HL-60 (cell line): ENCODE measurements around the gene RNU1-4.
"Not testable (repeated sequence)": the region's sequence is repeated elsewhere in the genome, so short reads cannot be mapped to it uniquely, and the experiment has no call there.

Experiments used
- DNase-seq, 2 experiments: peaks; one replicate each; pipeline ENCODE4 v3.0.0-alpha.2; 2010 to 2020; ENCODE audit warnings: low read depth in 1 of 2, low spot score in 1 of 2
- H3K27ac ChIP-seq: fragments of 250-450 bp; sonication (Bioruptor Pico); replicated peaks from 2 replicates; pipeline ENCODE4 v1.5.1; 2020; ENCODE audit warnings: mild to moderate bottlenecking, moderate library complexity
- H3K27me3 ChIP-seq: fragments of 250-450 bp; sonication (Bioruptor Pico); 2 replicates; pipeline ENCODE4 v1.5.1; 2021; ENCODE audit warnings: mild to moderate bottlenecking, moderate library complexity; ENCODE audit not compliant: insufficient read depth, poor library complexity, severe bottlenecking
- H3K4me3 ChIP-seq: replicated peaks from 2 replicates; pipeline ENCODE4 v1.5.1; 2011; ENCODE audit warnings: mild to moderate bottlenecking, control low read depth, low read length; ENCODE audit not compliant: insufficient read depth
- CTCF ChIP-seq: IDR thresholded peaks from one replicate; pipeline ENCODE4 v1.5.1; 2011; ENCODE audit warnings: low read length, control low read depth, inconsistent platforms; ENCODE audit not compliant: insufficient read depth
- GABPA ChIP-seq: IDR thresholded peaks from 2 replicates; pipeline ENCODE4 v1.6.1; 2012; ENCODE audit warnings: low read depth
- POLR2AphosphoS5 ChIP-seq: IDR thresholded peaks from 2 replicates; pipeline ENCODE4 v1.6.1; 2012; ENCODE audit warnings: low read depth
- REST ChIP-seq: IDR thresholded peaks from 2 replicates; pipeline ENCODE4 v1.6.1; 2012; ENCODE audit warnings: low read depth; ENCODE audit not compliant: insufficient replicate concordance
- SPI1 ChIP-seq: IDR thresholded peaks from 2 replicates; pipeline ENCODE4 v1.6.1; 2012; ENCODE audit warnings: low read depth, mild to moderate bottlenecking, borderline replicate concordance

Gene RNU1-4

GRCh38 chr1:16724718-16725438 lies 15.4 kb upstream of the RNU1-4 start:
- TF ChIP-seq GABPA (no peak), POLR2AphosphoS5 (no peak), SPI1 (no peak), CTCF (no peak), REST (no peak)
- no peak for DNase-seq
- H3K27me3 ChIP-seq = peaks cover 22% of the 10 kb centered on the region

GRCh38 chr1:16725439-16726245 lies 14.7 kb upstream of the RNU1-4 start:
- H3K27me3 ChIP-seq = peaks cover 22% of the 10 kb centered on the region
- not testable (repeated sequence) for H3K27ac ChIP-seq, DNase-seq, H3K4me3 ChIP-seq

More at GRCh38 chr1:16724718-16725438, 15.4 kb upstream of the RNU1-4 start:
- Histone ChIP-seq H3K4me3 (no peak overlapping the region), H3K27ac (no peak overlapping the region)

- H3K27me3 ChIP-seq = peaks cover 16% of the 10 kb centered on the region
- TF ChIP-seq SPI1 (no peak), REST (no peak), GABPA (no peak), POLR2AphosphoS5 (no peak), CTCF (no peak)
Measured at GRCh38 chr1:16727190-16728111, 12.9 kb upstream of the RNU1-4 start.

GRCh38 chr1:16728243-16728949 lies 11.9 kb upstream of the RNU1-4 start:
- peaks cover 16% of the 10 kb centered on the region for H3K27me3 ChIP-seq
- peak in 1 of 2 experiments; percentile 30 for DNase-seq
- not testable (repeated sequence) for H3K27ac ChIP-seq, H3K4me3 ChIP-seq

More at GRCh38 chr1:16727190-16728111, 12.9 kb upstream of the RNU1-4 start:
- Histone ChIP-seq H3K27ac (no peak overlapping the region), H3K4me3 (no peak overlapping the region)
- DNase-seq = peak; percentile 38 to 49

GRCh38 chr1:16732254-16732896 lies 7.9 kb upstream of the RNU1-4 start:
- H3K27me3 ChIP-seq = not testable (repeated sequence)

GRCh38 chr1:16741230-16741629 lies 914 bp downstream of the RNU1-4 start:
- not testable (repeated sequence) for H3K27ac ChIP-seq, DNase-seq, H3K4me3 ChIP-seq, H3K27me3 ChIP-seq

More at GRCh38 chr1:16732254-16732896, 7.9 kb upstream of the RNU1-4 start:
- H3K27ac ChIP-seq = peak overlapping the region; percentile 63
- not testable (repeated sequence) for H3K4me3 ChIP-seq
- DNase-seq = peak in 1 of 2 experiments; percentile 19

GRCh38 chr1:16747660-16748059 lies 7.3 kb downstream of the RNU1-4 start:
- not testable (repeated sequence) for DNase-seq, H3K27me3 ChIP-seq, H3K27ac ChIP-seq, H3K4me3 ChIP-seq
